Mesodermal cell (in vitro differentiated cells): ENCODE results near the gene A2ML1. TPM values are rescaled to one million over a fixed set of nuclear protein-coding genes. Genes with fewer than 3 reads are reported as not detected.
"Not testable (repeated sequence)": the region's sequence is repeated elsewhere in the genome, so short reads cannot be mapped to it uniquely, and the experiment has no call there.

Experiments used
- H3K27ac ChIP-seq: 2 replicates; pipeline ENCODE4 v1.7.0; 2013; ENCODE audit warnings: mild to moderate bottlenecking, low read depth, low read length, moderate library complexity; ENCODE audit not compliant: severe bottlenecking
- H3K36me3 ChIP-seq: 2 replicates; pipeline ENCODE4 v1.7.1; 2013; ENCODE audit warnings: mild to moderate bottlenecking, low read length, moderate library complexity; ENCODE audit not compliant: control insufficient read depth, insufficient read depth
- H3K4me1 ChIP-seq: one replicate; pipeline ENCODE4 v1.7.1; 2013; ENCODE audit warnings: mild to moderate bottlenecking, low read length; ENCODE audit not compliant: insufficient read depth, control insufficient read depth, poor library complexity, severe bottlenecking
- H3K4me3 ChIP-seq: 2 replicates; pipeline ENCODE4 v1.7.0; 2013; ENCODE audit warnings: low read length, control low read depth, mild to moderate bottlenecking; ENCODE audit not compliant: insufficient read depth, poor library complexity, severe bottlenecking; ENCODE audit errors: extremely low read depth
- H3K9me3 ChIP-seq: 2 replicates; pipeline ENCODE4 v1.7.1; 2013; ENCODE audit warnings: mild to moderate bottlenecking, low read length, moderate library complexity; ENCODE audit not compliant: control insufficient read depth
- WGBS, 2 experiments: methylation state at CpG; one replicate each; pipeline ENCODE4 v1.1.5; 2013; ENCODE audit warnings: missing lambda C conversion rate in 2 of 2; ENCODE audit not compliant: insufficient coverage in 2 of 2; 5-methylcytosine and 5-hydroxymethylcytosine counted together
- polyA plus RNA-seq, 2 experiments: library from polyadenylated mRNA; stranded (reverse); fragments of 50-300 nt; gene quantifications; one replicate each; pipeline ENCODE4 v1.2.3, GENCODE V29; 2013

A2ML1 gene
- polyA plus RNA-seq (2013, experiment 1 of 2): not detected
- polyA plus RNA-seq (2013, experiment 2 of 2): not detected

- no peaks in the 10 kb centered on the region for H3K36me3 ChIP-seq
- H3K27ac ChIP-seq: no peak within 1 kb of the TSS
- no peak within 1 kb of the TSS for H3K4me3 ChIP-seq
- no CpG with 5 or more reads among the region's 3 CpGs for WGBS, 2 experiments
- no peaks in the 10 kb centered on the region for H3K4me1 ChIP-seq
- no peaks in the 10 kb centered on the region for H3K9me3 ChIP-seq
Measured at GRCh38 chr12:8822298-8822697, at the start of gene A2ML1. TSS of gene A2ML1 (plus strand) at chr12:8822621. CDS start at chr12:8822652, 31 bp downstream.

DNA sequence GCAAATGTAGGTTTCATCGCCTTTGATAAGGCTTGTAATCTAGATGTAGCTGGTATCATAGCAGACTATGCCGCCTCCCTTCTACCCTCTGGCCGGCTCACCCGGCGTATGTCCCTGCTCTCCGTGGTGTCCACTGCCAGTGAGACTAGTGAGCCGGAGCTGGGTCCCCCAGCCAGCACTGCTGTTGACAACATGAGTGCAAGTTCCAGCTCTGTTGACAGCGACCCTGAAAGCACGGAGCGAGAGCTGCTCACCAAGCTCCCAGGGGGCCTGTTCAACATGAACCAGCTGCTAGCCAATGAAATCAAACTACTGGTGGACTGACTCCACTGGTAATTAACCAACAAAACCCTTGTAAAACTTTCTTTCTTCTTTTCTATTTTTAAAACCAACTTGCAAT, 49.0 kb upstream of the A2ML1 start:
- H3K4me1 ChIP-seq: no peaks in the 10 kb centered on the region
- 86 to 96% methylated on average over 5 to 10 of the region's 10 CpGs for WGBS, 2 experiments
- H3K4me3 ChIP-seq: no peak overlapping the region
- H3K27ac ChIP-seq: no peak overlapping the region
- H3K9me3 ChIP-seq: no peaks in the 10 kb centered on the region
- peaks cover 22% of the 10 kb centered on the region for H3K36me3 ChIP-seq

GRCh38 chr12:8779281-8779680, 43.1 kb upstream of the A2ML1 start:
- Histone ChIP-seq H3K4me1 (no peaks in the 10 kb centered on the region), H3K9me3 (no peaks in the 10 kb centered on the region), H3K4me3 (no peak overlapping the region), H3K36me3 (peaks cover 24% of the 10 kb centered on the region), H3K27ac (no peak overlapping the region)
- WGBS, 2 experiments: no CpG with 5 or more reads among the region's 4 CpGs

- Histone ChIP-seq H3K36me3 (peaks cover 20% of the 10 kb centered on the region), H3K9me3 (no peaks in the 10 kb centered on the region), H3K4me1 (no peaks in the 10 kb centered on the region), H3K4me3 (no peak overlapping the region), H3K27ac (no peak overlapping the region)
- WGBS, 2 experiments: no CpG with 5 or more reads among the region's 2 CpGs
Measured at GRCh38 chr12:8779862-8780261, 42.6 kb upstream of the A2ML1 start.

GRCh38 chr12:8780389-8780788, 42.0 kb upstream of the A2ML1 start:
- Histone ChIP-seq H3K4me3 (no peak overlapping the region), H3K36me3 (peaks cover 20% of the 10 kb centered on the region), H3K9me3 (no peaks in the 10 kb centered on the region), H3K27ac (no peak overlapping the region), H3K4me1 (no peaks in the 10 kb centered on the region)
- no CpG with 5 or more reads among the region's 1 CpG for WGBS, 2 experiments

DNA sequence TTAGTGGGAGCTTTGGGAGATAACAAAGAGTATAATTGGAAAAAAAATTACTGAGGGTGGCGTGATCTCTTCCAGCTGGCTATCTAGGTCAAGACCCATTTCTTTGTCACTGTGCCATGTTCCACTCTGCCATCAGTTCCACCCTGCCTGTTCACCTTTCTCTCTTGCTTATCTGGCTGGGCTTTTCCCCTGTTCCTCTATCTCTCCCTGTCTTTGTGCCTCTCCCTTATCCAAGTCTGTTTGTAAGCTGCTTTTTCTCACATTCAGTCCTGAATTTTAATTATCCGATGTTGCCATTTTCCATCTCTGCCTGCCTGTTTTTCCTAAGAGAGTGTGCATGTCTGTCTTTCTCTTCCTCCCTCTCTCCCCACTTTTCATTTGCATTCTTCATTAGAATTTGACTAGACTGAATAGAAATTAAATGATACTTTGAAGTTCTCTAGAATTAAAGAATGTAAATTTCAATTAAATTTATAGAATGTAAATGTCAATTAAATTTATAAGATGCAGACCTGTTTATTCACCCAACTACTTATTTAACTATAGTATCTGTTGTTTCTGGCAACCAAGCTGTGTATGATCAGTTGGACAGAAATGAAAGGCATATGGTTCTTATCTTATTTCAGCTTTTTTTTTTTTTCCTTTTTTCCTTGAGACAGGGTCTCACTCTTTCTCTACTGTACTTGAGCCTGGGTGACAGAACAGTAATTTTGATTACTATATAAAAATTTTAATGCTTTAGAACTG, 40.9 kb upstream of the A2ML1 start:
- Histone ChIP-seq H3K4me3 (no peak overlapping the region), H3K36me3 (peaks cover 20% of the 10 kb centered on the region), H3K27ac (no peak overlapping the region), H3K9me3 (no peaks in the 10 kb centered on the region), H3K4me1 (no peaks in the 10 kb centered on the region)
- 100% methylated on average over 1 to 2 of the region's 2 CpGs for WGBS, 2 experiments

DNA sequence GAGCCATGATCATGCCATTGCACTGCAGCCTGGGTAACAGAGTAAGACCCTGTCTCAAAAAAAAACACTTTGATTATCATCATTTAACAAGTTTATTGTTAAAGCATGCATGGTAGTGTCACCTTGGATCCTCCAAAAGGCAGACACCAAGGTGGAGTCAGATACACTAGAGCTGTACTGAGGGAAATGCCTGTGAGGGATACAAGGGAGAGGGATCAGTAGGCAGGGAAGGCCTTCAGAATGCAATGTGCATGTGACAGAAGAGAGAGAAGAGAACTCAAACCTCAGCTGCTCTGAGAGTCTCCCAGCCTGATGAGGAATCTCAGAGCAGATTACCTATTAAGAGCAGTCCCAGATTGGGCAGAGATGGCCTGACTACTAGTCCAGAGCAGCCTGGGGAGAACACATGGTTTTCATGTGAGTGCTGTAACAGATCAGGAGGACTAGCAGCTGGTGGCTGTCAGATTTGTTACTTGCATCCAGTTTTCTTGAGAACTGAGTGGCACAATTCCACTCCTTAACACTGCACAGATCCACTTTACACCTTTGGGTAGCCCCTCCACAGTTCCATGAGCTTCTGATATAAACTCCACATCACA, 38.0 kb upstream of the A2ML1 start:
- Histone ChIP-seq H3K36me3 (peaks cover 20% of the 10 kb centered on the region), H3K4me1 (no peaks in the 10 kb centered on the region), H3K9me3 (no peaks in the 10 kb centered on the region), H3K4me3 (no peak overlapping the region), H3K27ac (no peak overlapping the region)

- 88 to 90% methylated on average over 2 of the region's 4 CpGs for WGBS, 2 experiments
- Histone ChIP-seq H3K36me3 (peaks cover 20% of the 10 kb centered on the region), H3K9me3 (no peaks in the 10 kb centered on the region), H3K4me1 (no peaks in the 10 kb centered on the region), H3K4me3 (no peak overlapping the region), H3K27ac (no peak overlapping the region)
Measured at GRCh38 chr12:8785499-8785898, 36.9 kb upstream of the A2ML1 start.

DNA sequence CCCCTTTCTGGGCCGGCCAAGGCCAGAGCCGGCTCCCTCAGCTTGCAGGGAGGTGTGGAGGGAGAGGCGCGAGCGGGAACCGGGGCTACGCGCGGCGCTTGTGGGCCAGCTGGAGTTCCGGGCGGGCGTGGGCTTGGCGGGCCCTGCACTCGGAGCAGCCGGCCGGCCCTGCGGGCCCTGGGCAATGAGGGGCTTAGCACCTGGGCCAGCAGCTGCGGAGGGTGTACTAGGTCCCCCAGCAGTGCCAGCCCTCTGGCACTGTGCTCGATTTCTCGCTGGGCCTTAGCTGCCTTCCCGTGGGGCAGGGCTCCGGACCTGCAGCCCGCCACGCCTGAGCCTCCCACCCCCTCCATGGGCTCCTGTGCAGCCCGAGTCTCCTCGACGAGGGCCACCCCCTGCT, 35.2 kb upstream of the A2ML1 start:
- not testable (repeated sequence) for H3K4me3 ChIP-seq, H3K9me3 ChIP-seq, H3K27ac ChIP-seq, H3K4me1 ChIP-seq
- 96 to 100% methylated on average over 20 to 25 of the region's 28 CpGs for WGBS, 2 experiments
- peaks cover 23% of the 10 kb centered on the region for H3K36me3 ChIP-seq

DNA sequence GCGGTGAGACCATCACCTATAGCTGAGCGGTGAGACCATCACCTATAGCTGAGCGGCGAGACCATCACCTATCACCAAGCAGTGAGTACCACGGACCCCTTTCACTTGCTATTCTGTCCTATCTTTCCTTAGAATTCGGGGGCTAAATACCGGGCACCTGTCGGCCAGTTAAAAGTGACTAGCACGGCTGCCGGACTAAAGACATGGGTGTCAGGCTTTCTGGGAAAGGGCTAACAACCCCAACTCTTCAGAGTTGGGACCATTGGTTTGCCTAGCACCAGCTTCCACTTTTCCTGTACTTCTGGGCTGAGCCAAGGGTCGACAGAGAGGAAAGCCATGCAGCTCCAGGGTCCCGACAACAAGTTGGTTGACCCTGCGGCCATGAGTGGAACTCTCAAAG, 33.7 kb upstream of the A2ML1 start:
- Histone ChIP-seq H3K4me3 (peak overlapping the region; percentile 51), H3K36me3 (peaks cover 18% of the 10 kb centered on the region)
- not testable (repeated sequence) for H3K27ac ChIP-seq, H3K9me3 ChIP-seq, H3K4me1 ChIP-seq
- 3 to 16% methylated on average over 9 to 10 of the region's 13 CpGs for WGBS, 2 experiments

DNA sequence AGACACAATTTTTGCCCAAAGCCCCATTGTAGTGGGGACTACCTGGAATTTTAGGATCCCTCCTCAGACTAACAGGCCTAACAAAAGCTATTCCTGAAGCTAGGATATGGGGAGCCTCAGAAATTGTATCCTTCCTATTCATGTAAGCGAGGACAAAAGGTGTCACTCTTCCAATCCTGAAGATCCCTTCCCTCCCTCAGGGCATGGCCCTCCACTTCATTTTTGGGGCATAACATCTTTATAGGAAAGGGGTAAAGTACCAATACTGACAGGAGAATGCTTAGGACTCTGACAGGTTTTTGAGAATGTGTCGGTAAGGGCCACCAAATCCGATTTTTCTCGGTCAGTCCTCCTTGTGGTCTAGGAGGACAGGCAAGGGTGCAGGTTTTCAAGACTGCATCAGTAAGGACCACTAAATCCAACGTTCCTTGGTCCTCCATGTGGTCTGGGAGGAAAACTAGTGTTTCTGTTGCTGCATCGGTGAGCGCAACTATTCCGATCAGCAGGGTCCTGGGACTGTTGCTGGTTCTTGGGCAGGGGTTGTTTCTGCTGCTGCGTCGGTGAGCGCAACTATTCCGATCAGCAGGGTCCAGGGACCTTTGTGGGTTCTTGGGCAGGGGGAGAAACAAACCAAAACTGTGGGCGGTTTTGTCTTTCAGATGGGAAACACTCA, 32.9 kb upstream of the A2ML1 start:
- not testable (repeated sequence) for H3K9me3 ChIP-seq, H3K27ac ChIP-seq, H3K4me1 ChIP-seq
- 17 to 22% methylated on average over 5 to 8 of the region's 13 CpGs for WGBS, 2 experiments
- Histone ChIP-seq H3K36me3 (peaks cover 22% of the 10 kb centered on the region), H3K4me3 (peak overlapping the region; percentile 51)
